ENCODE measurements around the gene RPTOR.

The RPTOR gene

GRCh38 chr17:80781211-80781610 lies 236.6 kb downstream of the RPTOR start:
- no peaks in the 10 kb centered on the region for H3K27me3 ChIP-seq (ENCODE audit: insufficient read depth, poor library complexity, severe bottlenecking)
- no peak overlapping the region; the same call in 1 of the 2 replicates for H3K4me3 ChIP-seq (replicated peaks; ENCODE audit: insufficient read depth, low read length)
- TF ChIP-seq SPI1 (IDR thresholded peaks at IDR 0.05; ENCODE audit: borderline replicate concordance, low read depth) = peak; percentile 82
- TF ChIP-seq REST (IDR thresholded peaks at IDR 0.05; ENCODE audit: insufficient replicate concordance, low read depth) = no peak
- peak overlapping the region; percentile 51 for H3K27ac ChIP-seq (replicated peaks)
- peak; percentile 59 to 67 for DNase-seq (ENCODE audit: low read depth in 1 of 2, low spot score in 1 of 2)

- no peak for DNase-seq (ENCODE audit: low read depth in 1 of 2, low spot score in 1 of 2)
- no peaks in the 10 kb centered on the region for H3K27me3 ChIP-seq (ENCODE audit: insufficient read depth, poor library complexity, severe bottlenecking)
- H3K4me3 ChIP-seq (replicated peaks; ENCODE audit: insufficient read depth, low read length) = no peak overlapping the region
- H3K27ac ChIP-seq (replicated peaks) = peak overlapping the region; percentile 51
- TF ChIP-seq POLR2AphosphoS5 (IDR thresholded peaks at IDR 0.05; ENCODE audit: low read depth) = no peak
- TF ChIP-seq REST (IDR thresholded peaks at IDR 0.05; ENCODE audit: insufficient replicate concordance, low read depth) = no peak
- no peak for TF ChIP-seq SPI1 (IDR thresholded peaks at IDR 0.05; ENCODE audit: borderline replicate concordance, low read depth)
- no peak for TF ChIP-seq CTCF (IDR thresholded peaks at IDR 0.05; ENCODE audit: insufficient read depth, low read length)
Measured at GRCh38 chr17:80781807-80782277, 237.2 kb downstream of the RPTOR start.

- TF ChIP-seq POLR2AphosphoS5 (IDR thresholded peaks at IDR 0.05; ENCODE audit: low read depth) = no peak
- no peak for TF ChIP-seq CTCF (IDR thresholded peaks at IDR 0.05; ENCODE audit: insufficient read depth, low read length)
- no peak for TF ChIP-seq REST (IDR thresholded peaks at IDR 0.05; ENCODE audit: insufficient replicate concordance, low read depth)
- no peak for TF ChIP-seq SPI1 (IDR thresholded peaks at IDR 0.05; ENCODE audit: borderline replicate concordance, low read depth)
- no peak for TF ChIP-seq GABPA (IDR thresholded peaks at IDR 0.05; ENCODE audit: low read depth)
- no peak for DNase-seq (ENCODE audit: low read depth in 1 of 2, low spot score in 1 of 2)
- H3K27ac ChIP-seq (replicated peaks) = no peak overlapping the region
- no peak overlapping the region for H3K4me3 ChIP-seq (replicated peaks; ENCODE audit: insufficient read depth, low read length)
- H3K27me3 ChIP-seq (ENCODE audit: insufficient read depth, poor library complexity, severe bottlenecking) = no peaks in the 10 kb centered on the region
Measured at GRCh38 chr17:80782536-80783427, 238.1 kb downstream of the RPTOR start.
